GM10266 (cell line): ENCODE results near the gene POLR2J3.
"Not testable (repeated sequence)": the region's sequence is repeated elsewhere in the genome, so short reads cannot be mapped to it uniquely, and the experiment has no call there.

Source experiments
- DNase-seq: peaks from one replicate; pipeline ENCODE4 v3.0.0; 2012; ENCODE audit errors: extremely low spot score

Gene POLR2J3

GRCh38 chr7:102592477-102593019, 20.2 kb upstream of the POLR2J3 start:
- not testable (repeated sequence) for DNase-seq

GRCh38 chr7:102589857-102590256, 17.5 kb upstream of the POLR2J3 start:
- not testable (repeated sequence) for DNase-seq

- not testable (repeated sequence) for DNase-seq
Measured at GRCh38 chr7:102583495-102583894, 11.1 kb upstream of the POLR2J3 start.

GRCh38 chr7:102581722-102582121, 9.3 kb upstream of the POLR2J3 start:
- DNase-seq, result not testable (repeated sequence)

GRCh38 chr7:102578486-102578885, 6.1 kb upstream of the POLR2J3 start:
- not testable (repeated sequence) for DNase-seq

- DNase-seq, result not testable (repeated sequence)
Measured at GRCh38 chr7:102577315-102578240, 5.2 kb upstream of the POLR2J3 start.

GRCh38 chr7:102576363-102576762, 4.0 kb upstream of the POLR2J3 start:
- DNase-seq, result not testable (repeated sequence)

GRCh38 chr7:102574607-102575006, 2.2 kb upstream of the POLR2J3 start:
- DNase-seq, result not testable (repeated sequence)

GRCh38 chr7:102568620-102569019, 3.8 kb downstream of the POLR2J3 start:
- not testable (repeated sequence) for DNase-seq

- DNase-seq, result not testable (repeated sequence)
Measured at GRCh38 chr7:102550808-102551422, 21.5 kb downstream of the POLR2J3 start, which contains the start of gene SPDYE2. Gene SPDYE2, plus strand, starts transcription at chr7:102551226. Its CDS starts 2,030 bp downstream, at chr7:102553256.

- DNase-seq, result not testable (repeated sequence)
Measured at GRCh38 chr7:102546353-102546752, 26.0 kb downstream of the POLR2J3 start.

- not testable (repeated sequence) for DNase-seq
Measured at GRCh38 chr7:102545288-102545687, 27.1 kb downstream of the POLR2J3 start.

GRCh38 chr7:102544372-102544771, 28.0 kb downstream of the POLR2J3 start:
- DNase-seq, result not testable (repeated sequence)

- not testable (repeated sequence) for DNase-seq
Measured at GRCh38 chr7:102543596-102543995, 28.8 kb downstream of the POLR2J3 start, which contains the start of gene UPK3BL2. Gene UPK3BL2, minus strand, starts transcription at chr7:102543696. Its CDS starts 60 bp downstream, at chr7:102543636.

GRCh38 chr7:102542771-102543170, 29.6 kb downstream of the POLR2J3 start:
- DNase-seq, result not testable (repeated sequence)

GRCh38 chr7:102542083-102542482, 30.3 kb downstream of the POLR2J3 start:
- not testable (repeated sequence) for DNase-seq

- not testable (repeated sequence) for DNase-seq
Measured at GRCh38 chr7:102540604-102541003, 31.8 kb downstream of the POLR2J3 start.

- not testable (repeated sequence) for DNase-seq
Measured at GRCh38 chr7:102535062-102535615, 37.2 kb downstream of the POLR2J3 start.

- DNase-seq, result not testable (repeated sequence)
Measured at GRCh38 chr7:102532127-102532526, 40.3 kb downstream of the POLR2J3 start.

- DNase-seq, result not testable (repeated sequence)
Measured at GRCh38 chr7:102531583-102531982, 40.8 kb downstream of the POLR2J3 start.
